Measurements from ENCODE around the gene ANKUB1. TPM values are rescaled to one million over a fixed set of nuclear protein-coding genes. Genes with fewer than 3 reads are reported as not detected.
"Not testable (repeated sequence)": the region's sequence is repeated elsewhere in the genome, so short reads cannot be mapped to it uniquely, and the experiment has no call there.

The ANKUB1 gene
- total RNA-seq, 1 experiment from 2014 or later = not detected

DNA sequence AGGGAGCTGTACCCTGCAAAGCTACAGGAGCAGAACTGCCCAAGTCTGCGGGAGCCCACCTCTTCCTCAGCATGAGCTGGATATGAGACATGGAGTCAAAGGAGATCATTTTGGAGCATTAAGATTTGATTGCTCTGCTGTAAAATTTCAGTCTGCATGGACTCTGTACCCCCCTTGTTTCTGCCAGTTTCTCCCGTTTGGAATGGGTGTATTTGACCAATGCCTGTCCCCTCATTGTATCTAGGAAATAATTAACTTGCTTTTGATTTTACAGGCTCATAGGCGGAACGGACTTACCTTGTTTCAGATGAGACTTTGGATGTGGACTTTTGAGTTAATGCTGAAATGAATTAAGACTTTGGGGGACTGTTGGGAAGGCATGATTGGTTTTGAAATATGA lies 39.0 kb upstream of the ANKUB1 start:
- Histone ChIP-seq H3K4me3 (ENCODE audit: low read depth in 2 of 2, low read length in 2 of 2) (no peak overlapping the region), H3K9me3 (ENCODE audit: control insufficient read depth, insufficient read depth, low read depth, low read length) (peaks cover 52% of the 10 kb centered on the region), H3K36me3 (ENCODE audit: control insufficient read depth, insufficient read depth, low read length) (no peaks in the 10 kb centered on the region), H3K27ac (ENCODE audit: low read length) (no peak overlapping the region), H3K4me1 (ENCODE audit: control insufficient read depth, insufficient read depth, low read length) (no peaks in the 10 kb centered on the region), H3K27me3 (ENCODE audit: control insufficient read depth, insufficient read depth, low read length) (no peaks in the 10 kb centered on the region)
- BruUV-seq (replicated peaks) = no TSS peak
- CTCF ChIA-PET = no interaction called here
- POLR2A ChIA-PET = no interaction called here
- TF ChIP-seq TCF7L2 (IDR thresholded peaks at IDR 0.05; ENCODE audit: low read depth, low read length) = no peak
- TF ChIP-seq, protein P1, sequence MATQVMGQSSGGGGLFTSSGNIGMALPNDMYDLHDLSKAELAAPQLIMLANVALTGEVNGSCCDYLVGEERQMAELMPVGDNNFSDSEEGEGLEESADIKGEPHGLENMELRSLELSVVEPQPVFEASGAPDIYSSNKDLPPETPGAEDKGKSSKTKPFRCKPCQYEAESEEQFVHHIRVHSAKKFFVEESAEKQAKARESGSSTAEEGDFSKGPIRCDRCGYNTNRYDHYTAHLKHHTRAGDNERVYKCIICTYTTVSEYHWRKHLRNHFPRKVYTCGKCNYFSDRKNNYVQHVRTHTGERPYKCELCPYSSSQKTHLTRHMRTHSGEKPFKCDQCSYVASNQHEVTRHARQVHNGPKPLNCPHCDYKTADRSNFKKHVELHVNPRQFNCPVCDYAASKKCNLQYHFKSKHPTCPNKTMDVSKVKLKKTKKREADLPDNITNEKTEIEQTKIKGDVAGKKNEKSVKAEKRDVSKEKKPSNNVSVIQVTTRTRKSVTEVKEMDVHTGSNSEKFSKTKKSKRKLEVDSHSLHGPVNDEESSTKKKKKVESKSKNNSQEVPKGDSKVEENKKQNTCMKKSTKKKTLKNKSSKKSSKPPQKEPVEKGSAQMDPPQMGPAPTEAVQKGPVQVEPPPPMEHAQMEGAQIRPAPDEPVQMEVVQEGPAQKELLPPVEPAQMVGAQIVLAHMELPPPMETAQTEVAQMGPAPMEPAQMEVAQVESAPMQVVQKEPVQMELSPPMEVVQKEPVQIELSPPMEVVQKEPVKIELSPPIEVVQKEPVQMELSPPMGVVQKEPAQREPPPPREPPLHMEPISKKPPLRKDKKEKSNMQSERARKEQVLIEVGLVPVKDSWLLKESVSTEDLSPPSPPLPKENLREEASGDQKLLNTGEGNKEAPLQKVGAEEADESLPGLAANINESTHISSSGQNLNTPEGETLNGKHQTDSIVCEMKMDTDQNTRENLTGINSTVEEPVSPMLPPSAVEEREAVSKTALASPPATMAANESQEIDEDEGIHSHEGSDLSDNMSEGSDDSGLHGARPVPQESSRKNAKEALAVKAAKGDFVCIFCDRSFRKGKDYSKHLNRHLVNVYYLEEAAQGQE (IDR thresholded peaks at IDR 0.05; ENCODE audit: insufficient read depth in 1 of 2, low read depth in 2 of 2, low read length in 1 of 2) = no peak
- TF ChIP-seq SIN3A (IDR thresholded peaks at IDR 0.05; ENCODE audit: borderline replicate concordance, insufficient read depth, low read depth, low read length) = no peak
- no peak for TF ChIP-seq POLR2AphosphoS5 (IDR thresholded peaks at IDR 0.05; ENCODE audit: low read depth, low read length)
- TF ChIP-seq, protein P2, sequence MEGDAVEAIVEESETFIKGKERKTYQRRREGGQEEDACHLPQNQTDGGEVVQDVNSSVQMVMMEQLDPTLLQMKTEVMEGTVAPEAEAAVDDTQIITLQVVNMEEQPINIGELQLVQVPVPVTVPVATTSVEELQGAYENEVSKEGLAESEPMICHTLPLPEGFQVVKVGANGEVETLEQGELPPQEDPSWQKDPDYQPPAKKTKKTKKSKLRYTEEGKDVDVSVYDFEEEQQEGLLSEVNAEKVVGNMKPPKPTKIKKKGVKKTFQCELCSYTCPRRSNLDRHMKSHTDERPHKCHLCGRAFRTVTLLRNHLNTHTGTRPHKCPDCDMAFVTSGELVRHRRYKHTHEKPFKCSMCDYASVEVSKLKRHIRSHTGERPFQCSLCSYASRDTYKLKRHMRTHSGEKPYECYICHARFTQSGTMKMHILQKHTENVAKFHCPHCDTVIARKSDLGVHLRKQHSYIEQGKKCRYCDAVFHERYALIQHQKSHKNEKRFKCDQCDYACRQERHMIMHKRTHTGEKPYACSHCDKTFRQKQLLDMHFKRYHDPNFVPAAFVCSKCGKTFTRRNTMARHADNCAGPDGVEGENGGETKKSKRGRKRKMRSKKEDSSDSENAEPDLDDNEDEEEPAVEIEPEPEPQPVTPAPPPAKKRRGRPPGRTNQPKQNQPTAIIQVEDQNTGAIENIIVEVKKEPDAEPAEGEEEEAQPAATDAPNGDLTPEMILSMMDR (IDR thresholded peaks at IDR 0.05) = no peak
- no peak for ATAC-seq
- intact Hi-C loops (cut with micrococcal nuclease; ENCODE audit: unreplicated experiment) (no loop called here), in situ Hi-C loops (cut with HindIII; ENCODE audit: low pct_unique_long_range_greater_than_20kb, low sequenced_read_pairs) (no loop called here)
- DNase-seq (ENCODE audit: low read depth, low spot score) = no peak

GRCh38 chr3:149830902-149831301 lies 38.5 kb upstream of the ANKUB1 start:
- ChIA-PET CTCF (no interaction called here), POLR2A (no interaction called here)
- DNase-seq (ENCODE audit: low read depth, low spot score) (no peak), ATAC-seq (no peak)
- H3K4me3 ChIP-seq (ENCODE audit: low read depth in 2 of 2, low read length in 2 of 2) = no peak overlapping the region
- no peak overlapping the region for H3K27ac ChIP-seq (ENCODE audit: low read length)
- in situ Hi-C loops (cut with HindIII; ENCODE audit: low pct_unique_long_range_greater_than_20kb, low sequenced_read_pairs) (no loop called here), intact Hi-C loops (cut with micrococcal nuclease; ENCODE audit: unreplicated experiment) (no loop called here)
- TF ChIP-seq, protein P1 (IDR thresholded peaks at IDR 0.05; ENCODE audit: insufficient read depth in 1 of 2, low read depth in 2 of 2, low read length in 1 of 2) = no peak
- TF ChIP-seq TCF7L2 (IDR thresholded peaks at IDR 0.05; ENCODE audit: low read depth, low read length) = no peak
- no peak for TF ChIP-seq POLR2AphosphoS5 (IDR thresholded peaks at IDR 0.05; ENCODE audit: low read depth, low read length)
- TF ChIP-seq, protein P2 (IDR thresholded peaks at IDR 0.05) = no peak
- TF ChIP-seq SIN3A (IDR thresholded peaks at IDR 0.05; ENCODE audit: borderline replicate concordance, insufficient read depth, low read depth, low read length) = no peak
- H3K4me1 ChIP-seq (ENCODE audit: control insufficient read depth, insufficient read depth, low read length) = 0 out of 2 replicates have a peak, but pooled peaks cover 2% of the 10 kb centered on the region
- no peaks in the 10 kb centered on the region for H3K27me3 ChIP-seq (ENCODE audit: control insufficient read depth, insufficient read depth, low read length)
- no peaks in the 10 kb centered on the region for H3K36me3 ChIP-seq (ENCODE audit: control insufficient read depth, insufficient read depth, low read length)
- BruUV-seq (replicated peaks) = no TSS peak
- peaks cover 52% of the 10 kb centered on the region for H3K9me3 ChIP-seq (ENCODE audit: control insufficient read depth, insufficient read depth, low read depth, low read length)

DNA sequence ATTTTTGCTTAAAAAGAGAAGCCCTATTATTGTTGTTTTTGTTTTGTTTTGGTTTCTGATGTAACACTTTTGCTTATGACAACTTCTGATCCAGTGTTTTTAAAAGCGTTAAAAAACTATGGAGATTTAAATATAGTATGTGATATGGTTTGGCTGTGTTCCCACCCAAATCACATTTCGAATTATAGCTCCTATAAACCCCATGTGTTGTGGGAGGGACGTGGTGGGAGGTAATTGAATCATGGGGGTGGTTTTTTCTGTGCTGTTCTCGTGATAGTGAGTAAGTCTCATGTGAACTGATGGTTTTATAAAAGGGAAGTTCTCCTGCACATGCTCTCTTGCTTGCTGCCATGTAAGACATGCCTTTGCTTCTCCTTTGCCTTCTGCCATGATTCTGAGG lies 37.3 kb upstream of the ANKUB1 start:
- in situ Hi-C loops (cut with HindIII; ENCODE audit: low pct_unique_long_range_greater_than_20kb, low sequenced_read_pairs); CTCF ChIA-PET; H3K27ac ChIP-seq (ENCODE audit: low read length); POLR2A ChIA-PET; H3K27me3 ChIP-seq (ENCODE audit: control insufficient read depth, insufficient read depth, low read length); BruUV-seq (replicated peaks); H3K4me1 ChIP-seq (ENCODE audit: control insufficient read depth, insufficient read depth, low read length); DNase-seq (ENCODE audit: low read depth, low spot score); intact Hi-C loops (cut with micrococcal nuclease; ENCODE audit: unreplicated experiment); H3K36me3 ChIP-seq (ENCODE audit: control insufficient read depth, insufficient read depth, low read length); ATAC-seq; H3K4me3 ChIP-seq (ENCODE audit: low read depth in 2 of 2, low read length in 2 of 2): not testable (repeated sequence)
- H3K9me3 ChIP-seq (ENCODE audit: control insufficient read depth, insufficient read depth, low read depth, low read length) = peaks cover 47% of the 10 kb centered on the region

Measured in Panc1 (cell line).